ELF-1 (cell line): Measurements from ENCODE around the gene NCOA7.
"Not testable (repeated sequence)": the region's sequence is repeated elsewhere in the genome, so short reads cannot be mapped to it uniquely, and the experiment has no call there.

Experiments
- DNase-seq: peaks from one replicate; pipeline ENCODE4 v3.0.0-alpha.2; 2016; ENCODE audit warnings: low read depth, low spot score

NCOA7 gene

GRCh38 chr6:125835221-125835744 lies 44.5 kb downstream of the NCOA7 start:
- DNase-seq = no peak

- DNase-seq = no peak
Observed at GRCh38 chr6:125836466-125836865, 45.7 kb downstream of the NCOA7 start.

- DNase-seq = peak; percentile 14
Observed at GRCh38 chr6:125839471-125839870, 48.7 kb downstream of the NCOA7 start.

- DNase-seq = no peak
Observed at GRCh38 chr6:125839879-125840278, 49.1 kb downstream of the NCOA7 start.

DNA sequence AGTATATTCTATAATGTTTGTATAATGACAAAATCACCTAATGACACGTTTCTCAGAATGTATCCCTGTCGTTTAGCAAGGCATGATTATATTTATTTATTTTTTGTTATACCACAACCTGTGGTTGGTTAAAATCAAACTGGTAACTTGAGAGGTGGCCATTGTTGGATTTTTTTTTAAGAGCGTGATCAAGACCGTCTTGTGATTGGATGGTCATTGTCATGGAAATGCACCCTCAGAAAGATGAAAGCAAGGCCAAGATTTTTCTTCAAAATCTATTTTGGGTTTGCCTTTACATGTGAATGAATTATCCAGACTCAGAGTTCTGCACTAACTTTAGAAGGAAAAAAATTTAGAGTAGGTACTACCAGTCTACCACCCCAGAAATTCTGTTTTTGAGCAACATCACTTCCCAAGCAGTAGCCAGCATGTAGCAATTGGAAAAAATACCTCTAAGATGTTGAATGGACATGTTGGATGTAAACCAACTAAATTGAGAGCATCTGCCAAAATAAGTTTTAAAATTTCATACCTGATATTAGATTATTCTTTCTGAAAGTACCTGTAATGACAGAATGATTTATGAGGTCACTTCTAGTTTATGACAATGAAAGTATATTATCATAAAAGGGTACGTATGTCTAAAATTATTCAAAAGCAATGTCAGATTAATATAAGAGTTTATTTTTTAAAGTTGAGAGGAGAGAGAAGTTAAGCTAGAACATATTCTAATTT lies 50.8 kb downstream of the NCOA7 start:
- DNase-seq = no peak

DNA sequence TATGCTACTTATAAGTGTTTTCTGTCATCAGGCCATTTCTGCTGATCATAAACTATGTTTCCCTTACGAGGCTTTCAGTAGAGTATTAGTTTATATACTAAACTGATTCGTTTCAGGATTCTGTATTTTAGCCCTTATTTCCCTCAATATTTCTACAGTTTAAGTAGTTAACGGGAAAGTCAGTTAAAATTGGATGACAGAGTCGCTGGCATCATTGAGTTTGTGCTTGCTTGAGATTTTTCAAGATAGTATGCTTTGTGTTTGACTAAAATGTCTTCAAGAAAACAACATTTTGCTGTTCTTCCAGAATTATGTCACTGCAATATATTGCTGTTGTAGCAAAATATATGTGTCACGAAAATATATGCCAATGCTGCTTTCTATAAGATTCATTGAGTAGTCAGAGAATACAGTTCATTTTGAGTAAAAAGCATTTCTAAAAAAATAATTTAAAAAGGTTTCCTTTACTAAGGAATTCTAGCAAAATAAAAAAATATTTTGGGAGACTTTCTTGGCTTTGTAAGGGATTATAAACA lies 51.4 kb downstream of the NCOA7 start:
- no peak for DNase-seq

DNA sequence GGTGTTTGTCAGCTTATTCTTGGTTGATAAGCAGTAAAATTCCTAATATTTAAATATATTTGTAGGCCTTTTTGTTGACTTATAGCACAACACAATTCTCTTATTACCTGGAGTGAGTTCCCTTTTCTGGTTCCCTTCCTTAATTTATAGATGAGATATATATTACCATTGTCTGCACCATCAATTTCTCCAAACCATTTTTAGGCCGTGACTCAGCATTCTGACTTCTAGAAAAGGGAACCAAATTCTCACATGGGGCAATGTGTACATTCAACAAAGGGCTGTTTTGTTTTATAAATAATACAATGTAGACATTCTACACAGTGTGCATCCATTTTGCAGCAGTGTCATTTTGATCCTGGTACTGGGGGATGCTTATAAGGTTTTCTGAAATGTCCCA lies 52.8 kb downstream of the NCOA7 start:
- DNase-seq = no peak

DNA sequence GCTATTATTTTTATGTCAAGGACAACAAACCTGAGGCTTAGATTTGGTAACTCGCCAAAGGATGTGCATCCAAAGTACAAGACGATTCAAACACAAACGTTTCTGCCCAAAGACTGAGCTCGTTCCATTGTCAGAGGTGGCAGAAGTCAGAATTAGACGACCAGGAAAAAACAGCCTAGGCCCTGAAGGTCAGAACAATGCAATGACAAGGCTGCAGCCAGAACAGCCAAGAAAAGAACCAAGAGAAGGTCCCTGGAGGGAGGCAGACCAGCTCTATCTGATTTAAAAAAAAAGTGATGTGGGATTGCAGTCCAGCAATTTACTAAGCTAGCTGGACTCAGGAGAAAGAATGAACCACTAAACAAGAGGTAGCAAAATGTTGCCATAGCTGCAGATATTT lies 54.2 kb downstream of the NCOA7 start:
- DNase-seq = no peak

DNA sequence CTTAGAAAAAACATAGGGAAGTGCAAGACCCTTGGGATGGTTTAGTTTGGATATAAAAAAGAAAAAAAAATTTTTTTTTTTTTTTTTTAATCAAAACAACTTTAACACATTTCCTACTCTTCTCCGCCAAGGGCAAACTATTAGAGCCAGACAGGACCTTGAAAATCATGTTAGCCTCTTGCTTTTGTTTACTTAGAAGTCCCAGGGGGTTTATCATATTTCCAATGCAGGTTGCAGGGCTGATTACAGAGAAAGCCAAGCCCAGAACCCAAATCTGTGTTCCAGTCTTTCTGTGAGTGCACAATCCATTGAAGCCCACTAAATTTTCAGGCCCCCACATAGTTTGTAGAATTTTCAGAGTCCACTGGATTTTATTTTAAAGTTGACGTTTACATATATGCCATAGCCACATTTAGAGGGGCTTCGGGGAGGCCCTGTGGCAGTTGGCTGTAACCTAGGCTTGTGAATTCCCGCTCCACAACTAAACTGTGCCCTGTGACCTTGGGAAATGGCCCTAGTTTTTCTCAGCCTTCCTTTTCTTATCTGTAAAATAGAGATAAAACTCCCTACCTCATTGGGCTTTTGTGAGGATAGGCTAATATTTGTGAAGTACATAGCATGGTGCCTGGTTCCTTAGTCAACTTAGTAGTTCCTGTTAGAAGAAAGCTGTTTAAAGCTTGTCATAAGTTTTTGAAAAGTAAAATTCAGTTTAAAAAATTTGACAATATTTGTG lies 55.7 kb downstream of the NCOA7 start:
- no peak for DNase-seq

DNA sequence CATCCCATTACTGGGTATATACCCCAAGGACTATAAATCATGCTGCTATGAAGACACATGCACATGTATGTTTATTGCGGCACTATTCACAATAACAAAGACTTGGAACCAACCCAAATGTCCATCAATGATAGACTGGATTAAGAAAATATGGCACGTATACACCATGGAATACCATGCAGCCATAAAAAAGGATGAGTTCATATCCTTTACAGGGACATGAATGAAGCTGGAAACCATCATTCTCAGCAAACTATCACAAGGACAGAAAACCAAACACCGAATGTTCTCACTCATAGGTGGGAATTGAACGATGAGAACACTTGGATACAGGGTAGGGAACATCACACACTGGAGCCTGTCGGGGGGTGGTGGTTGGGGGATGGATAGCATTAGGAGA lies 57.5 kb downstream of the NCOA7 start:
- not testable (repeated sequence) for DNase-seq

DNA sequence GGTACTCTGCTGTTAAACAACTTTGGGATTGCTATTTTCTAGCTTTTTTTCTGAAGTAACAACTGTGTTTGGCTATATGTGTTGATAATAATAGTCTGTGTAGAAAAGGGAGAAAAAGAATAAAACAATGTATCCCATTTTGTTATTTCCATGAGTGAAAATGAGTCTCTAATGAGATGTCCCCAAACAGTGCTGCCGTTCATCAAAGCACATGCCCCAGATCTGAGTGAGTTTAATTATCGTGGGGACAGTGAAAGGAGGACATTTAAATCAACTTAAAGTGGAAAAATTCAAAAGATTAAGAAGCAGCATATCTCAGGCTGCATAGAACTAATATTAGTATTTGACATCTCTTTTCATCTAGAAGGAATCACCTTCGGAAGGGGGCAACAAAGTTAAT lies 59.6 kb downstream of the NCOA7 start:
- DNase-seq = no peak

- DNase-seq = no peak
Observed at GRCh38 chr6:125852587-125852986, 61.8 kb downstream of the NCOA7 start.

DNA sequence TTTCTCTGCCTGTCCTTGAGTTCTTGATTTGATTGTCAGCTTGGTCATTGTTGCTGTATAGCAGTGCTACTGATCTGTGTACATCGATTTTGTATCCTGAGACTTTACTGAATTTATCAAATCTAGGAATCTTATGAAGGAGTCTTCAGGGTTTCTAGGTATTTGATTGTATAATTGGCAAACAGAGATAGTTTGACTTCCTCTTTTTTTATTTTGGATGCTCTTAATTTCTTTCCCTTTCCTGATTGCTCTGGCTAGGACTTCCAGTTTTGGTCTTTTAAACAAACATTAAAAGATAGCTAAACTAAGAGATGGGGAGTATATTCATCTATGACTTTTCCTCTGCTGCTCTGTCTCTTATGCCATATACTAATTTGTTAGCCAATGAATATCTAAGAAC lies 62.4 kb downstream of the NCOA7 start:
- no peak for DNase-seq

DNA sequence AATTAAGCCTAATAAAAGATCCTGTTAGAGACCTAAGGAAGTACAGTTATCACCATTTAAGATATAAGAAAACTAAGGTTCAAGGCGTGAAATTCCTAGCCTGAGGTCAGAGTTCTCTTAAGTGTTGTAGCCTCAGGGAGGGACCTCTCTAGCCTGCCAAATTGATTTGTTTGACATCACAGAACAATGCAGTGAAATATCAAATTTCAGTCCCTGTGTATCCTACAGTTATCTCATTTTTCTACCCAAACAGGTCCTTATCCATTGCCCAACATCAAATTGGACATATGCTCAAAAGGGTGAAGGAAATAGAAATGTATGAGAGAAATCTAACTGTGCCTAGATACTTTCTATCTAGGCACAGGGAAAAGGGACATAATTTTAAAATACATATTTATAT lies 63.0 kb downstream of the NCOA7 start:
- no peak for DNase-seq

GRCh38 chr6:125854355-125854754 lies 63.6 kb downstream of the NCOA7 start:
- DNase-seq = no peak

DNA sequence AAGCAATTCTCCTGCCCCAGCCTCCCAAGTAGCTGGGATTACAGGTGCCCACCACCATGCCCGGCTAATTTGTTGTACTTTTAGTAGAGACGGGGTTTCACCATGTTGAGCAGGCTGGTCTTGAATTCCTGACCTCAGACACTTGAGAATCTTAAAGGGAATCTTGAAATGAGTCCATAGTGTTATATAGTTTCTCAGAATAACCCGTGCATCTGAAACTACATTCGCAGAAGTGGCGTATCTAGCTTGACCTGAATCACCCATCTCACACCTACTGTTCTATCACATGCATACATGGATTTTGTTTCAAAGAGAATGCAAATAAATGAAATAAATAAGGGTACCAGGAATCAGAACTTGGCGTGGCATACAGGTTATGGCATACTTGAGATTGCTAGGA lies 65.0 kb downstream of the NCOA7 start:
- DNase-seq = no peak

DNA sequence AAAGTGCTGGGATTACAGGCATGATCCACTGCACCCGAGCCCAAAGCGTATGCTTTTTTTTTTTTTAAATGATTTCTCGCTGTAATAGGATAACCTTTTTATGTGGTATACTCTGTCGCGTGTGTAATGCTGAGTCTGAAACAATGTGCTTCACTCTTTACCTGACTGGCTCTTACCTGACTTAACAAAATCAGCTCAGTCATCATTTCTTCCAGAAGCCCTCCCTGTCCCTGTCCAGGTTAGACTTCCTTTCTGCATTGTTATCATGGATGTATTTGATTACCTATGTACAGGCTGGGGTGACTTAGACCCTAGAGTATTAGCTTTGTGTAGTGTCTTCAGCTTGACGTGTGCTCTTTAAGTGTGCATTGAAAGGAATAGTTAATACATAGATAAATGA lies 67.1 kb downstream of the NCOA7 start:
- DNase-seq = no peak

DNA sequence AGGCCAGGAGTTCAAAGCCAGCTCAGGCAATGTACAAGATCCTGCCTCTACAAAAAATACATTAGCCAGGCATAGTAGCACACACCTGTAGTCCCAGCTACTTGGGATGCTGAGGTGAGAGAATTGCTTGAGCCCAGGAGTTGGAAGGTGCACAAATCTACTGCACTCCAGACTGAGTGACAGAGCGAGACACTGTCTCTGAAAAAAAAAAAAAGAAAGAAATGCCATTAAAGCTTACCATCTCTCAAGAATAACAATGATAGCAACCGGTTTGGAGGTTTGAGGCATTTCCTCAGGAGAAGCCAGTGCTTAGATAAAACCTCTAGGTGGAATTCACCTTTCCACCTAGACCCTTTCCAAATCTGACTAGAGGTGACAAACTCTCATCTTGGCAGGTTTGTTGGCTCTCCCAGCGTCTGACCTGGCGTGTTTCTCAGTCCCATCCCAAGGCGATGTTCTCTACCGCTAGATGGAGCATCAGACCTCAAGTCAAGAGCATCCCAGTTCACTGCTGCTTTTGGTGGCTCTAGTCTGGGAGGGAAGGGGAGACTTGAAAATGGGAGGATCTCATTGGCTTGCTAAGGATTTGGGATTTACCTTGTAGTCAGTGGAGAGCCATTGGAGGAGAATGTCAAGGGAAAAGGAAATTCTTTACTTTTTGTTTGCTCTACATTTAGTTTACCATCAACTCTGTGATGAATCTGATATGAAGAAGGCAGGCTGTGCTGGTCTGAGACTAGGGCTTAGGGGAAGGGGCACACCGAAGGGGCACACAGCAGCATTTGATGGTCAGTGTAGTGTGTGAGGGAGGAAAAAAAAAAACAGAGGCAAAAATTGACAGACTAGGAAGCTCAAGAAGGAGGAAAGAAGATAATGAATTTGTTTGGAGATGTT lies 67.9 kb downstream of the NCOA7 start:
- peak; percentile 84 for DNase-seq

DNA sequence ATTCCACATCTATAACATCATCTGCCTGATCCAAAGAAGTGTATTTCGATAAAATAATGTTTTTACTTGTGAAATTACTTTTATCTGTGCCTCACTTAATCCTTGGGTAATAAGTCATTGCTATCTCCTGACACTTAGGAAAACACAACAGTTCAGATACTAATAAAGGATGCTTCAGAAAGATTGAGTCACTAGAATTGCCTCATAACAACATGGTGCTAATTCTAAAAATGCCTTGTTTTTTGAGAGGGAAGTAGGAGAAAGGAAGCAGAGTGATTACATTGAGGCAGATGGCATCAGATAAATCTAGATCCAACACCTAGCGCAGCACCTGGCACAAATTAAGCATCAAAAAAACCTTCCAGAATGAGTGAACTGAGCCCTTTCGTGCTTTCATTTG lies 69.0 kb downstream of the NCOA7 start:
- no peak for DNase-seq

DNA sequence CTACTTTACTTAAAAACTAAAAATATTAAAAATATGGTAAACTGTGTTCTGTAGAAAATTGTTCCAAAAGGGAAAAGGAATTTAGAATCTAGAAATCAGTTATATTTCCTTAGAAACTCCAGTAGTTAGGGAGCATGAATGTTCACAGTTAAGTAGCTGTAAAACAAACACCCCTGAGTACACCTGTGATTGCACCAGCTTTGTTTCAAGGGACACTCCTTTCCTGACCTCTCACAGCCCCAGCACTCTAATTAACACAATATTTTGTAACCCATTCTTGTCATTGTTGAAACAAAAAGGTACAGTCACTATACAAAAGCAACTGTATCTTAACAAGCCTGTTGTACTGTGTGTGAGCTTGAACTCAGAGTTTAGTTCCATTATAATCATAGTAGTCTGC lies 72.3 kb downstream of the NCOA7 start:
- no peak for DNase-seq

- no peak for DNase-seq
Observed at GRCh38 chr6:125865015-125865414, 74.3 kb downstream of the NCOA7 start.

DNA sequence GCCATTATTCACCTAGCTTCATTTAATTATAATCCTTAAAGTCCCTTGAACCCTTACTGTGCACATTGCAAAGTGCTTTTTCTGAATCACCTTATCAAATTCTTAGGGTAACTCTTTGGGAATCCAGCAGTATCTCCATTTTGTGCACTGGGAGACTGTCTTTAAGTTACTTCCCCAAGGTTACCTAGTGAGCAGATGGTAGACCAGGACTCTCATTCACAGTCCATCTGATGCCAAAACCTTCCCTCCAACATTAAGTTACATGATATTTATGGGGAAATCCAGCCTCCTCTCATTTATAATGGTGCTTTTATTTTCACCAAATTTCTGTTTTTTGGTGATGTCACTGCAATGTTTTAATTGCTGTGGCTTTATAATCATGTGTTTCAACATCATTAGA lies 75.7 kb downstream of the NCOA7 start:
- DNase-seq = no peak
